OCI-LY3 (cell line): ENCODE data around the gene ARHGEF38.

Source experiments
- H2AFZ ChIP-seq: fragments of 200-600, 300-600 bp; shearing (Covaris generic); 2 replicates; pipeline ENCODE4 v1.6.0; 2014; ENCODE audit warnings: antibody characterized with exemption, low read depth, low read length
- H3K27ac ChIP-seq: fragments of 200-600, 300-600 bp; sonication (generic); 2 replicates; pipeline ENCODE4 v1.5.1; 2014; ENCODE audit warnings: mild to moderate bottlenecking, low read length, moderate library complexity, mixed read lengths
- H3K27me3 ChIP-seq: fragments of 200-600, 300-600 bp; sonication (generic); 2 replicates; pipeline ENCODE4 v1.6.1; 2014; ENCODE audit warnings: low read depth, low read length, mixed read lengths
- H3K36me3 ChIP-seq: fragments of 200-600, 300-600 bp; sonication (generic); replicated peaks from 2 replicates; pipeline ENCODE3; 2014; ENCODE audit warnings: low read depth, low read length, mixed read lengths
- H3K4me1 ChIP-seq: fragments of 300-600, 200-600 bp; sonication (generic); 2 replicates; pipeline ENCODE4 v1.6.1; 2014; ENCODE audit warnings: low read length, mixed read lengths
- H3K4me2 ChIP-seq: fragments of 200-600, 300-600 bp; sonication (generic); 2 replicates; pipeline ENCODE4 v1.6.1; 2014; ENCODE audit warnings: low read length, mixed read lengths
- H3K4me3 ChIP-seq: fragments of 300-600, 200-600 bp; sonication (generic); 2 replicates; pipeline ENCODE4 v1.5.1; 2014; ENCODE audit warnings: antibody characterized with exemption, mild to moderate bottlenecking, low read length, moderate library complexity
- H3K79me2 ChIP-seq: fragments of 300-600, 200-600 bp; shearing (Covaris generic); 2 replicates; pipeline ENCODE4 v1.6.1; 2014; ENCODE audit warnings: mild to moderate bottlenecking, low read length, mixed read lengths
- H3K9ac ChIP-seq: fragments of 300-600, 200-600 bp; shearing (Covaris generic); 2 replicates; pipeline ENCODE4 v1.6.0; 2014; ENCODE audit warnings: mild to moderate bottlenecking, low read length, moderate library complexity
- H3K9me3 ChIP-seq: fragments of 200-600, 300-600 bp; shearing (Covaris generic); 2 replicates; pipeline ENCODE4 v1.6.1; 2014; ENCODE audit warnings: low read length, mixed read lengths; ENCODE audit not compliant: insufficient read depth
- H4K20me1 ChIP-seq: fragments of 200-600, 300-600 bp; sonication (generic); 2 replicates; pipeline ENCODE4 v1.6.1; 2016; ENCODE audit warnings: low read length, mixed read lengths; ENCODE audit not compliant: insufficient read depth
- EZH2phosphoT487 ChIP-seq: fragments of 200-600 bp; shearing (Covaris generic); IDR thresholded peaks from 2 replicates; pipeline ENCODE4 v1.6.1; 2018; ENCODE audit warnings: antibody characterized with exemption, mixed run types, low read depth
- TF ChIP-seq, protein P1 (sequence below): fragments of 200-600, 300-600 bp; sonication (generic); IDR thresholded peaks from 2 replicates; pipeline ENCODE4 v1.5.1; 2014; ENCODE audit warnings: antibody characterized with exemption, low read length, low read depth

ARHGEF38 gene

DNA sequence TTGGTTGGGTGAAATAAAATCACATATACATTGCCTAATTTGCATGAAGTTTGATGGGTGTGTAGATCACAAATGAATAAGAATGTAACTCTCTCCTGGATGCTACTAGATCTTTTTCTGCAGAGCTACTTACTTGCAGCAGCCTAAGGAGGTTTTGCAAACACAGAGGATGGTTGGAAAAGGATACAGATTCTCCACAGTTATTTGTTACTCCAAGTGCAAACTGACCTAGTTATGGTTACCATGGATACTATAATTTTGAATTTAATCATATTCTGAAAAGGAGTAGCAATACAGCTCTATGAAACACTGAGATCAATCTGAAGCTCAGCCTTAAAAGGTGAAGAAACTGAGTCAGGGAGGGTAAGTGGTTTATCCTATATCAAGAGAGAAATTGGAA is 9.1 kb upstream of the ARHGEF38 start:
- Histone ChIP-seq H3K9ac (no peak overlapping the region), H3K4me1 (peaks cover 5% of the 10 kb centered on the region), H3K27ac (no peak overlapping the region), H3K4me3 (no peak overlapping the region), H3K27me3 (no peaks in the 10 kb centered on the region), H2AFZ (no peak overlapping the region), H3K36me3 (no peaks in the 10 kb centered on the region), H4K20me1 (no peaks in the 10 kb centered on the region), H3K4me2 (no peak overlapping the region), H3K9me3 (no peaks in the 10 kb centered on the region), H3K79me2 (no peaks in the 10 kb centered on the region)
- TF ChIP-seq EZH2phosphoT487 = no peak
- TF ChIP-seq, protein P1, sequence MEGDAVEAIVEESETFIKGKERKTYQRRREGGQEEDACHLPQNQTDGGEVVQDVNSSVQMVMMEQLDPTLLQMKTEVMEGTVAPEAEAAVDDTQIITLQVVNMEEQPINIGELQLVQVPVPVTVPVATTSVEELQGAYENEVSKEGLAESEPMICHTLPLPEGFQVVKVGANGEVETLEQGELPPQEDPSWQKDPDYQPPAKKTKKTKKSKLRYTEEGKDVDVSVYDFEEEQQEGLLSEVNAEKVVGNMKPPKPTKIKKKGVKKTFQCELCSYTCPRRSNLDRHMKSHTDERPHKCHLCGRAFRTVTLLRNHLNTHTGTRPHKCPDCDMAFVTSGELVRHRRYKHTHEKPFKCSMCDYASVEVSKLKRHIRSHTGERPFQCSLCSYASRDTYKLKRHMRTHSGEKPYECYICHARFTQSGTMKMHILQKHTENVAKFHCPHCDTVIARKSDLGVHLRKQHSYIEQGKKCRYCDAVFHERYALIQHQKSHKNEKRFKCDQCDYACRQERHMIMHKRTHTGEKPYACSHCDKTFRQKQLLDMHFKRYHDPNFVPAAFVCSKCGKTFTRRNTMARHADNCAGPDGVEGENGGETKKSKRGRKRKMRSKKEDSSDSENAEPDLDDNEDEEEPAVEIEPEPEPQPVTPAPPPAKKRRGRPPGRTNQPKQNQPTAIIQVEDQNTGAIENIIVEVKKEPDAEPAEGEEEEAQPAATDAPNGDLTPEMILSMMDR = no peak

DNA sequence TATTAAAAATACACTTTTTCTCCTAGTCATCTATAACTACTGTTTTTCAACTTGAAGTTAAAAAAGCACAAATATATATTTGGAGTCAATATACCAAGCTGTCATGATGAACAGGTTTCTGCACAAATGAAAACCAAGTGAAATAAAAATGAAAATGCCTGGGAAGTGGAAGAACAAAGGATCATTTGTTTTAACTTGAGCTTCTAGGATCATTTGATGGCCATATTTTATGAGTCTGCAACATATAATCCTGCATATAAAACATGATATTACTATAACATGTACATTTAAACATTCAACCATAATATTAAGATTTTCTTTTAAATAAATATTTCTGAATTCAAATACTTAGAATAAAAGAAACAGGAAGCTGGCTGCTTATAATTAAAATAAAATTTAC is 8.5 kb upstream of the ARHGEF38 start:
- Histone ChIP-seq H3K4me2 (no peak overlapping the region), H3K27me3 (no peaks in the 10 kb centered on the region), H3K27ac (no peak overlapping the region), H3K9ac (no peak overlapping the region), H3K79me2 (no peaks in the 10 kb centered on the region), H3K9me3 (no peaks in the 10 kb centered on the region), H2AFZ (no peak overlapping the region), H3K36me3 (no peaks in the 10 kb centered on the region), H4K20me1 (no peaks in the 10 kb centered on the region), H3K4me3 (no peak overlapping the region), H3K4me1 (peaks cover 10% of the 10 kb centered on the region)
- TF ChIP-seq, protein P1 = no peak
- no peak for TF ChIP-seq EZH2phosphoT487

DNA sequence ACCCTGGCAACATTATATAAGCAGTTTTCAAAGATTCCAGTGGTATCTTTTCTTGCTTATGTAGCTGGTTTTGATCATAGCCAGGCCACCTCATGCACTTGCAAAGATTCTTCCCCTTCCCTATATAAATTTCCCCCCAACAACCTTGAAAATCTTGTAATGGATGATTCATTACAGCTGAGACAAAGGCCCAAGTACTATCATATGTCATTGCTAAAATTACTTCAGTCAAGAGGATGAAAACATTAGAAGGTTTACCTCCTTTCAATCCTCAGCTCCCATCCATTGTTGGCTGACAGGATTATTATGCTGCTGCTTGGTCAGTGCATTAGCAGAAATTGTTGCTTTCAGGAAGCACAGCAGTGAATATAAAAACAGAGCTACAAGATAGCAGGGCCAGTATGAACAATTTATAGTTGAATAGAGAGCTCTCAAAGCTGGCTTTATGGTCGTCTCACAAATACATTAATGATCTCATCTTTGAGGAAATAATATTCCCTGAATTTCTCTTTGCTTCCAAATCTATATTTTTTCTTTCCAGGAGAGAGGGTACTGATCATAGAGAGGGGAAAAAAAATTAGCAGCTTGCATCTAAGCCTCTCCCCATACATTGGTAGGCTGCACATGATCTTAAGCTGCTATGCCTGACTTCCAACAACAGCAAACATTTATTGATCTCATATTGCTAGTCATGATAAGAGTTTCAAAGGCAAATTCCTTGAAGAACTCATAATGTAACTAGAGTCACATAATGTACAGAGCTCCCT is 7.7 kb upstream of the ARHGEF38 start:
- Histone ChIP-seq H4K20me1 (no peaks in the 10 kb centered on the region), H3K4me3 (no peak overlapping the region), H3K4me1 (peaks cover 18% of the 10 kb centered on the region), H3K4me2 (no peak overlapping the region), H3K27me3 (no peaks in the 10 kb centered on the region), H3K27ac (no peak overlapping the region), H3K36me3 (no peaks in the 10 kb centered on the region), H3K9ac (no peak overlapping the region), H3K9me3 (no peaks in the 10 kb centered on the region), H3K79me2 (no peaks in the 10 kb centered on the region), H2AFZ (no peak overlapping the region)
- no peak for TF ChIP-seq EZH2phosphoT487
- TF ChIP-seq, protein P1 = no peak

DNA sequence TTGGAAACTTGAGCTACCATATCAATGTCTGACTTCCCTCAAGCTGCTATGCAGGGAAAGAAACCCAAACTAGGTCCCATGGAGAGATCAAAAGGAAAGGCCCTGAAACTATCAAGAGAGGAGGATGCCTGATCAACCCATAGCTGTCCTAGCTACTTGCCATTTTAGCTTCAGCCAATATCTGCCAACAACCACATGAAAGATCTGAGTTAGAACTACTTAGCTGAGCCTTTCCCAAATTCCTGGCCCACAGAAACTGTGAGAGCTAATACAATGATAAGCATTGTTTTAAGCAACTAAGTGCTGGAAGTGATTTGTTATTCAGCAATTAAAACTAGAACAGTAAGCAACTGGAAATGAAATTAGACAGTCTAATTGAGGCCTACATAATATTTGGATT is 6.3 kb upstream of the ARHGEF38 start:
- Histone ChIP-seq H4K20me1 (no peaks in the 10 kb centered on the region), H2AFZ (no peak overlapping the region), H3K4me2 (no peak overlapping the region), H3K9ac (no peak overlapping the region), H3K9me3 (no peaks in the 10 kb centered on the region), H3K27ac (no peak overlapping the region), H3K4me1 (peaks cover 18% of the 10 kb centered on the region), H3K27me3 (no peaks in the 10 kb centered on the region), H3K36me3 (no peaks in the 10 kb centered on the region), H3K79me2 (no peaks in the 10 kb centered on the region), H3K4me3 (no peak overlapping the region)
- TF ChIP-seq EZH2phosphoT487 = no peak
- TF ChIP-seq, protein P1 = no peak
